ENCODE results near the gene RGS16. TPM values are rescaled to one million over a fixed set of nuclear protein-coding genes. Genes with fewer than 3 reads are reported as not detected.

Gene RGS16
- total and polyA plus RNA-seq, 2 of the 13 experiments (the other 11 are each of a cell fraction or from before 2014, with no cell fraction given): not detected

DNA sequence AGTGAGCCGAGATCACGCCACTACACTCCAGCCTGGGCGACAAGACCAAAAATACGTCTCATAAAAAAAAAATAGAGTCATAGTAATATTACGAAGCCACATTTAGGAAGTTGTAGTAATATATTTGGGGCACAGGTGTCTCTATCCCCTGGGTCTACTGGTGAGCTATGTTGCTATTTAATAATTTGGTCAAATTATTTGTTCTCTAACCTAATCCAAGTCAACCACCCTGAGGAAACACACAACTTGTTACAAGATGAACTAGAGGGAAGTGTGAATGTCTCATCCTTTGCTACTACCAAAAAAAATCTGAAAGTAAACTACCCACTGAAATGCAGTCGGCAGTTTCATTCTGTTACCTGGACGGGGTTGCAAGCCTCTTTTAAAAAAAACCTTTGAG lies 44.9 kb upstream of the RGS16 start:
- BruUV-seq (replicated peaks): no TSS peak
- H3K27me3 ChIP-seq (ENCODE audit: control insufficient read depth in 1 of 2, insufficient read depth in 2 of 2, low read length in 2 of 2): peaks cover 0 to 3% of the 10 kb centered on the region in 2 experiments; a peak in 2 of 5 replicates
- FAIRE-seq: no peak
- H3K4me1 ChIP-seq (ENCODE audit: insufficient read depth, low read length): no peaks in the 10 kb centered on the region
- intact Hi-C loops (cut with micrococcal nuclease; ENCODE audit: unreplicated experiment): no loop called here
- POLR2A ChIA-PET: no interaction called here
- 39% methylated on average over 7 of the region's 7 CpGs for WGBS (ENCODE audit: low lambda C conversion rate)
- H3K9me3 ChIP-seq (ENCODE audit: low read length): no peaks in the 10 kb centered on the region; the same call in 1 of the 2 replicates
- no peak overlapping the region for H3K4me2 ChIP-seq (ENCODE audit: low read depth, low read length)
- H3K9ac ChIP-seq (ENCODE audit: insufficient read depth, low read depth, low read length): no peak overlapping the region
- in situ Hi-C loops (cut with HindIII; ENCODE audit: extremely low pct_ligation_motif_present, low pct_unique_long_range_greater_than_20kb): no loop called here
- H3K27ac ChIP-seq (ENCODE audit: extremely low read length, insufficient read depth, low read length): no peak overlapping the region
- no peaks in the 10 kb centered on the region for H3K36me3 ChIP-seq (replicated peaks in 1 of 2; ENCODE audit: control insufficient read depth in 1 of 2, insufficient read depth in 2 of 2, low read length in 2 of 2)
- H3K79me2 ChIP-seq (ENCODE audit: insufficient read depth, low read length): no peaks in the 10 kb centered on the region
- no peak overlapping the region for H2AFZ ChIP-seq (ENCODE audit: low read length)
- no peak overlapping the region for H3K4me3 ChIP-seq (replicated peaks in 1 of 3; ENCODE audit: insufficient read depth in 1 of 3, low read depth in 2 of 3, low read length in 3 of 3)
- CTCF ChIA-PET (ENCODE audit: low intra/inter-chr PET ratio, low total read pairs): no interaction called here
- ATAC-seq: no peak
- DNase-seq (ENCODE audit: low spot score): no peak
- H4K20me1 ChIP-seq (ENCODE audit: insufficient read depth, low read length): no peaks in the 10 kb centered on the region
- no peak for TF ChIP-seq ZNF496 (CRISPR knock-in tag; IDR thresholded peaks at IDR 0.05; ENCODE audit: insufficient replicate concordance)
- TF ChIP-seq BRD4 (CRISPR knock-in tag; IDR thresholded peaks at IDR 0.05): no peak
- TF ChIP-seq ATF6 (CRISPR knock-in tag; conservative IDR thresholded peaks at IDR 0.05): no peak
- no peak for TF ChIP-seq NCOA1 (CRISPR knock-in tag; IDR thresholded peaks at IDR 0.05)
- no peak for TF ChIP-seq MYC (CRISPR knock-in tag; IDR thresholded peaks at IDR 0.05; ENCODE audit: borderline replicate concordance)
- no peak for TF ChIP-seq ZNF784 (CRISPR knock-in tag; IDR thresholded peaks at IDR 0.05; ENCODE audit: borderline replicate concordance)
- TF ChIP-seq ZNF331 (CRISPR knock-in tag; IDR thresholded peaks at IDR 0.05): no peak
- TF ChIP-seq PRMT3 (CRISPR knock-in tag; IDR thresholded peaks at IDR 0.05; ENCODE audit: borderline replicate concordance, low read depth): no peak
- no peak for TF ChIP-seq DMAP1 (CRISPR knock-in tag; IDR thresholded peaks at IDR 0.05)
- TF ChIP-seq MXD4 (CRISPR knock-in tag; IDR thresholded peaks at IDR 0.05): no peak
- TF ChIP-seq IRF9 (CRISPR knock-in tag; IDR thresholded peaks at IDR 0.05; ENCODE audit: borderline replicate concordance): no peak
- no peak for TF ChIP-seq FLYWCH1 (CRISPR knock-in tag; IDR thresholded peaks at IDR 0.05)
- TF ChIP-seq CERS6 (CRISPR knock-in tag; IDR thresholded peaks at IDR 0.05): no peak
- no peak for TF ChIP-seq ZNF891 (CRISPR knock-in tag; IDR thresholded peaks at IDR 0.05)
- no peak for TF ChIP-seq GABPB1 (CRISPR knock-in tag; IDR thresholded peaks at IDR 0.05)
- TF ChIP-seq ZNF160 (CRISPR knock-in tag; IDR thresholded peaks at IDR 0.05): no peak
- TF ChIP-seq, protein P1, sequence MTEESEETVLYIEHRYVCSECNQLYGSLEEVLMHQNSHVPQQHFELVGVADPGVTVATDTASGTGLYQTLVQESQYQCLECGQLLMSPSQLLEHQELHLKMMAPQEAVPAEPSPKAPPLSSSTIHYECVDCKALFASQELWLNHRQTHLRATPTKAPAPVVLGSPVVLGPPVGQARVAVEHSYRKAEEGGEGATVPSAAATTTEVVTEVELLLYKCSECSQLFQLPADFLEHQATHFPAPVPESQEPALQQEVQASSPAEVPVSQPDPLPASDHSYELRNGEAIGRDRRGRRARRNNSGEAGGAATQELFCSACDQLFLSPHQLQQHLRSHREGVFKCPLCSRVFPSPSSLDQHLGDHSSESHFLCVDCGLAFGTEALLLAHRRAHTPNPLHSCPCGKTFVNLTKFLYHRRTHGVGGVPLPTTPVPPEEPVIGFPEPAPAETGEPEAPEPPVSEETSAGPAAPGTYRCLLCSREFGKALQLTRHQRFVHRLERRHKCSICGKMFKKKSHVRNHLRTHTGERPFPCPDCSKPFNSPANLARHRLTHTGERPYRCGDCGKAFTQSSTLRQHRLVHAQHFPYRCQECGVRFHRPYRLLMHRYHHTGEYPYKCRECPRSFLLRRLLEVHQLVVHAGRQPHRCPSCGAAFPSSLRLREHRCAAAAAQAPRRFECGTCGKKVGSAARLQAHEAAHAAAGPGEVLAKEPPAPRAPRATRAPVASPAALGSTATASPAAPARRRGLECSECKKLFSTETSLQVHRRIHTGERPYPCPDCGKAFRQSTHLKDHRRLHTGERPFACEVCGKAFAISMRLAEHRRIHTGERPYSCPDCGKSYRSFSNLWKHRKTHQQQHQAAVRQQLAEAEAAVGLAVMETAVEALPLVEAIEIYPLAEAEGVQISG (CRISPR knock-in tag; IDR thresholded peaks at IDR 0.05): no peak
